HepG2 (cell line): ENCODE results near the gene CCDC150. TPM values are rescaled to one million over a fixed set of nuclear protein-coding genes. Genes with fewer than 3 reads are reported as not detected.
A peak's percentile ranks its signal among the peaks of the same experiment; 100 is the strongest.

ENCODE experiments used
- CHCHD3 ChIP-seq: sonication (generic); formaldehyde crosslinking; IDR thresholded peaks from 2 replicates; pipeline ENCODE4 v1.8.0; 2022; ENCODE audit warnings: mild to moderate bottlenecking, missing genetic modification reagents, moderate library complexity
- FOXK1 ChIP-seq: sonication (generic); formaldehyde crosslinking; IDR thresholded peaks from 2 replicates; pipeline ENCODE4 v1.4.0; 2020; ENCODE audit warnings: low read depth, missing genetic modification reagents, borderline replicate concordance
- HMG20A ChIP-seq: IDR thresholded peaks from 2 replicates; pipeline ENCODE4 v1.6.1; 2016; ENCODE audit warnings: borderline replicate concordance
- KAT2B ChIP-seq: fragments of 150-350 bp; IDR thresholded peaks from 2 replicates; pipeline ENCODE4 v1.6.1; 2014; ENCODE audit warnings: low read depth, low read length, borderline replicate concordance
- MAFK ChIP-seq, 2 experiments: IDR thresholded peaks in 1 of 2; conservative IDR thresholded peaks in 1 of 2; 2 replicates each; pipeline ENCODE4 v1.6.1; 2011; ENCODE audit warnings: improper control_type of control experiment in 2 of 2, low read length in 2 of 2
- NBN ChIP-seq: fragments of 450-650 bp; conservative IDR thresholded peaks from 2 replicates; pipeline ENCODE4 v1.6.1; 2017
- NFE2 ChIP-seq: sonication (generic); formaldehyde crosslinking; IDR thresholded peaks from 2 replicates; pipeline ENCODE4 v1.4.0; 2020; ENCODE audit warnings: missing genetic modification reagents
- REPIN1 ChIP-seq: sonication (generic); formaldehyde crosslinking; IDR thresholded peaks from 2 replicates; pipeline ENCODE4 v1.8.0; 2022; ENCODE audit warnings: missing genetic modification reagents, low read depth, mild to moderate bottlenecking, borderline replicate concordance
- SAFB2 ChIP-seq: sonication (generic); formaldehyde crosslinking; IDR thresholded peaks from 2 replicates; pipeline ENCODE4 v1.5.1; 2020; ENCODE audit warnings: missing genetic modification reagents, low read depth, mild to moderate bottlenecking, borderline replicate concordance
- SIX1 ChIP-seq: sonication (generic); formaldehyde crosslinking; IDR thresholded peaks from 2 replicates; pipeline ENCODE4 v1.4.0; 2020; ENCODE audit warnings: missing genetic modification reagents, borderline replicate concordance
- STAG1 ChIP-seq: sonication (generic); formaldehyde crosslinking; IDR thresholded peaks from 2 replicates; pipeline ENCODE4 v1.4.0; 2020; ENCODE audit warnings: missing genetic modification reagents
- TCF7 ChIP-seq: sonication (generic); IDR thresholded peaks from 2 replicates; pipeline ENCODE4 v1.6.1; 2016; ENCODE audit warnings: antibody characterized with exemption, low read depth
- TP53 ChIP-seq: sonication (generic); formaldehyde crosslinking; conservative IDR thresholded peaks from 2 replicates; pipeline ENCODE4 v1.4.0; 2020; ENCODE audit warnings: missing genetic modification reagents
- U2AF2 ChIP-seq: fragments of 200-400 bp; formaldehyde crosslinking; IDR thresholded peaks from 2 replicates; pipeline ENCODE4 v1.6.1; 2017; ENCODE audit warnings: low read depth, mild to moderate bottlenecking, low read length
- ZFP36L1 ChIP-seq: sonication (generic); formaldehyde crosslinking; IDR thresholded peaks from 2 replicates; pipeline ENCODE4 v1.8.0; 2022; ENCODE audit warnings: mild to moderate bottlenecking, missing genetic modification reagents, moderate library complexity
- ZMYM2 ChIP-seq: sonication (generic); formaldehyde crosslinking; IDR thresholded peaks from 2 replicates; pipeline ENCODE4 v1.8.0; 2022; ENCODE audit warnings: mild to moderate bottlenecking, missing genetic modification reagents
- ZNF224 ChIP-seq: sonication (generic); formaldehyde crosslinking; IDR thresholded peaks from 2 replicates; pipeline ENCODE4 v1.5.0; 2020; ENCODE audit warnings: mild to moderate bottlenecking, missing genetic modification reagents
- ZNF430 ChIP-seq: sonication (generic); formaldehyde crosslinking; IDR thresholded peaks from 2 replicates; pipeline ENCODE4 v1.9.0; 2021; ENCODE audit warnings: mild to moderate bottlenecking, missing genetic modification reagents
- ZNF441 ChIP-seq: sonication (generic); formaldehyde crosslinking; IDR thresholded peaks from 2 replicates; pipeline ENCODE4 v1.7.0; 2021; ENCODE audit warnings: missing genetic modification reagents, borderline replicate concordance
- ZNF510 ChIP-seq: sonication (generic); formaldehyde crosslinking; IDR thresholded peaks from 2 replicates; pipeline ENCODE4 v1.4.0; 2020; ENCODE audit warnings: low read depth, mild to moderate bottlenecking, missing genetic modification reagents
- ZNF773 ChIP-seq: sonication (generic); formaldehyde crosslinking; IDR thresholded peaks from 2 replicates; pipeline ENCODE4 v1.4.0; 2020; ENCODE audit warnings: missing genetic modification reagents, borderline replicate concordance
- polyA plus RNA-seq, 8 experiments: library from polyadenylated mRNA; depleted of rRNA in 3 of 8; stranded (reverse) in 7 of 8; unstranded in 1 of 8; fragments of >200 nt; fragmentation: Illumina TruSeq in 4 of 8; extraction: Trizol in 4 of 8; gene quantifications; 2 replicates each; pipeline versions ENCODE4 v1.2.1 to v1.2.3, GENCODE V29; 2011 to 2016; ENCODE audit warnings: low read depth in 4 of 8, missing spikeins in 1 of 8, mixed read lengths in 1 of 8; ENCODE audit not compliant: insufficient read depth in 1 of 8
- total RNA-seq, 5 experiments: library from RNA; depleted of rRNA; stranded (reverse); fragments of >200 nt; fragmentation: Illumina TruSeq; extraction: Trizol; gene quantifications; 2 replicates each; pipeline ENCODE4 v1.2.3, GENCODE V29; 2016; ENCODE audit warnings: low read depth in 1 of 5
- TF ChIP-seq, protein P1 (sequence below): IDR thresholded peaks from 2 replicates; pipeline ENCODE4 v1.4.0; 2020; ENCODE audit warnings: mild to moderate bottlenecking, missing genetic modification reagents
- TF ChIP-seq, protein P2 (sequence below): sonication (generic); formaldehyde crosslinking; IDR thresholded peaks from 2 replicates; pipeline ENCODE4 v1.5.1; 2020; ENCODE audit warnings: missing genetic modification reagents, mild to moderate bottlenecking, borderline replicate concordance
- TF ChIP-seq, protein P3 (sequence below): sonication (generic); formaldehyde crosslinking; IDR thresholded peaks from 2 replicates; pipeline ENCODE4 v1.8.0; 2022; ENCODE audit warnings: mild to moderate bottlenecking, missing genetic modification reagents, borderline replicate concordance

Gene CCDC150
- total and polyA plus RNA-seq, 2 of the 13 experiments (the other 11 are each of a cell fraction or from before 2014, with no cell fraction given): 14.9 to 32.6 TPM

- TF ChIP-seq NFE2 (CRISPR knock-in tag) (peak; percentile 79), REPIN1 (CRISPR knock-in tag) (no peak), STAG1 (peak; percentile 28), ZNF441 (no peak), KAT2B (no peak), NBN (no peak), FOXK1 (CRISPR knock-in tag) (no peak), TP53 (CRISPR knock-in tag) (no peak), ZMYM2 (no peak), ZNF773 (CRISPR knock-in tag) (no peak), U2AF2 (no peak), CHCHD3 (CRISPR knock-in tag) (no peak), HMG20A (CRISPR knock-in tag) (no peak), SIX1 (CRISPR knock-in tag) (peak; percentile 88), ZNF510 (CRISPR knock-in tag) (no peak), MAFK (conservative IDR thresholded peaks at IDR 0.05 in 1 of 2, IDR thresholded peaks at IDR 0.05 in 1 of 2; ENCODE audit: low read length in 2 of 2) (peak; percentile 99 to 100), ZNF430 (CRISPR knock-in tag) (no peak), SAFB2 (CRISPR knock-in tag) (no peak), ZNF224 (CRISPR knock-in tag) (no peak), ZFP36L1 (CRISPR knock-in tag) (no peak), TCF7 (no peak; the same call in 1 of the 2 replicates)
- TF ChIP-seq, protein P1, sequence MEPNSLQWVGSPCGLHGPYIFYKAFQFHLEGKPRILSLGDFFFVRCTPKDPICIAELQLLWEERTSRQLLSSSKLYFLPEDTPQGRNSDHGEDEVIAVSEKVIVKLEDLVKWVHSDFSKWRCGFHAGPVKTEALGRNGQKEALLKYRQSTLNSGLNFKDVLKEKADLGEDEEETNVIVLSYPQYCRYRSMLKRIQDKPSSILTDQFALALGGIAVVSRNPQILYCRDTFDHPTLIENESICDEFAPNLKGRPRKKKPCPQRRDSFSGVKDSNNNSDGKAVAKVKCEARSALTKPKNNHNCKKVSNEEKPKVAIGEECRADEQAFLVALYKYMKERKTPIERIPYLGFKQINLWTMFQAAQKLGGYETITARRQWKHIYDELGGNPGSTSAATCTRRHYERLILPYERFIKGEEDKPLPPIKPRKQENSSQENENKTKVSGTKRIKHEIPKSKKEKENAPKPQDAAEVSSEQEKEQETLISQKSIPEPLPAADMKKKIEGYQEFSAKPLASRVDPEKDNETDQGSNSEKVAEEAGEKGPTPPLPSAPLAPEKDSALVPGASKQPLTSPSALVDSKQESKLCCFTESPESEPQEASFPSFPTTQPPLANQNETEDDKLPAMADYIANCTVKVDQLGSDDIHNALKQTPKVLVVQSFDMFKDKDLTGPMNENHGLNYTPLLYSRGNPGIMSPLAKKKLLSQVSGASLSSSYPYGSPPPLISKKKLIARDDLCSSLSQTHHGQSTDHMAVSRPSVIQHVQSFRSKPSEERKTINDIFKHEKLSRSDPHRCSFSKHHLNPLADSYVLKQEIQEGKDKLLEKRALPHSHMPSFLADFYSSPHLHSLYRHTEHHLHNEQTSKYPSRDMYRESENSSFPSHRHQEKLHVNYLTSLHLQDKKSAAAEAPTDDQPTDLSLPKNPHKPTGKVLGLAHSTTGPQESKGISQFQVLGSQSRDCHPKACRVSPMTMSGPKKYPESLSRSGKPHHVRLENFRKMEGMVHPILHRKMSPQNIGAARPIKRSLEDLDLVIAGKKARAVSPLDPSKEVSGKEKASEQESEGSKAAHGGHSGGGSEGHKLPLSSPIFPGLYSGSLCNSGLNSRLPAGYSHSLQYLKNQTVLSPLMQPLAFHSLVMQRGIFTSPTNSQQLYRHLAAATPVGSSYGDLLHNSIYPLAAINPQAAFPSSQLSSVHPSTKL (CRISPR knock-in tag): peak; percentile 52; the same call in 1 of the 2 replicates
- TF ChIP-seq, protein P2, sequence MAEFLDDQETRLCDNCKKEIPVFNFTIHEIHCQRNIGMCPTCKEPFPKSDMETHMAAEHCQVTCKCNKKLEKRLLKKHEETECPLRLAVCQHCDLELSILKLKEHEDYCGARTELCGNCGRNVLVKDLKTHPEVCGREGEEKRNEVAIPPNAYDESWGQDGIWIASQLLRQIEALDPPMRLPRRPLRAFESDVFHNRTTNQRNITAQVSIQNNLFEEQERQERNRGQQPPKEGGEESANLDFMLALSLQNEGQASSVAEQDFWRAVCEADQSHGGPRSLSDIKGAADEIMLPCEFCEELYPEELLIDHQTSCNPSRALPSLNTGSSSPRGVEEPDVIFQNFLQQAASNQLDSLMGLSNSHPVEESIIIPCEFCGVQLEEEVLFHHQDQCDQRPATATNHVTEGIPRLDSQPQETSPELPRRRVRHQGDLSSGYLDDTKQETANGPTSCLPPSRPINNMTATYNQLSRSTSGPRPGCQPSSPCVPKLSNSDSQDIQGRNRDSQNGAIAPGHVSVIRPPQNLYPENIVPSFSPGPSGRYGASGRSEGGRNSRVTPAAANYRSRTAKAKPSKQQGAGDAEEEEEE: no peak
- TF ChIP-seq, protein P3, sequence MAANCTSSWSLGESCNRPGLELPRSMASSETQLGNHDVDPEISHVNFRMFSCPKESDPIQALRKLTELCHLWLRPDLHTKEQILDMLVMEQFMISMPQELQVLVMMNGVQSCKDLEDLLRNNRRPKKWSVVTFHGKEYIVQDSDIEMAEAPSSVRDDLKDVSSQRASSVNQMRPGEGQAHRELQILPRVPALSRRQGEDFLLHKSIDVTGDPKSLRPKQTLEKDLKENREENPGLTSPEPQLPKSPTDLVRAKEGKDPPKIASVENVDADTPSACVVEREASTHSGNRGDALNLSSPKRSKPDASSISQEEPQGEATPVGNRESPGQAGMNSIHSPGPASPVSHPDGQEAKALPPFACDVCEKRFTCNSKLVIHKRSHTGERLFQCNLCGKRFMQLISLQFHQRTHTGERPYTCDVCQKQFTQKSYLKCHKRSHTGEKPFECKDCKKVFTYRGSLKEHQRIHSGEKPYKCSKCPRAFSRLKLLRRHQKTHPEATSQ (CRISPR knock-in tag): 0 out of 2 replicates have a peak, but pooled peaks have one; percentile 35
Measured at GRCh38 chr2:196719110-196719872, 79.8 kb downstream of the CCDC150 start (continued).
